GM18907 (cell line): ENCODE data around the gene RNH1.

Source experiments
- ATAC-seq: cut with Tn5 transposase; IDR thresholded peaks from one replicate; pipeline ENCODE4 v1.9.1; 2021; ENCODE audit warnings: mild to moderate bottlenecking, moderate library complexity; ENCODE audit not compliant: unreplicated experiment

RNH1 gene

DNA sequence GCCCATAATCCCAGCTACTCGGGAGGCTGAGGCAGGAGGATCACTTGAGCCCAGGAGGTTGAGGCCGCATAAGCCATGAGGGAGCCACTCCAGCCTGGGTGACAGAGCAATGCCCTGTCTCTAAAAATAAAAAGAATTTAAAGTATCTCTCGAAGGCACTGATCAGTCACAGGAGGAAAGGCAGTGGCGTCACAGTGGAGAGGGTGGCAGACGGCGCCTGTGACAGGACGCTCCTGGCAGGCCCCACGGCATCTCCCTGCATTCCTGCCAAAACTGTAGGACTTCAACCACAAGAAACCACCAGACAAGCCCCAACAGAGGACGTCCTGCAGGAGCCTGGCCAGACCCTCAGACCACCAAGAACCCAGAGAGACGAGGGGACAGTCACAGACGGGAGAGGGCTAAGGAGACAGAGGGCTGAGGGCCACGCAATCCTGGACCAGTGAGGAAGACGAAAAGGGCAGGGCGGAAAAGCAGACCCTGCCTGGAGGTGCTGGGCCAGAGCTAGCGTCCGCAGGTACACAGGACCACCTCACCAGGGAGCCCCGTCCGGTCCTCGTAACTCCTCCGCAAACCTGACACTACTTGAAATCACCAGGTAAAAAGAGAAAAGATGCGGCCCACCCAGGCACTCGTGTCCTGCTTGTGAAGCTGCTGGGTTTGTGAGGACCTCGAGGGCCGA is 5.9 kb downstream of the RNH1 start:
- ATAC-seq = no peak

DNA sequence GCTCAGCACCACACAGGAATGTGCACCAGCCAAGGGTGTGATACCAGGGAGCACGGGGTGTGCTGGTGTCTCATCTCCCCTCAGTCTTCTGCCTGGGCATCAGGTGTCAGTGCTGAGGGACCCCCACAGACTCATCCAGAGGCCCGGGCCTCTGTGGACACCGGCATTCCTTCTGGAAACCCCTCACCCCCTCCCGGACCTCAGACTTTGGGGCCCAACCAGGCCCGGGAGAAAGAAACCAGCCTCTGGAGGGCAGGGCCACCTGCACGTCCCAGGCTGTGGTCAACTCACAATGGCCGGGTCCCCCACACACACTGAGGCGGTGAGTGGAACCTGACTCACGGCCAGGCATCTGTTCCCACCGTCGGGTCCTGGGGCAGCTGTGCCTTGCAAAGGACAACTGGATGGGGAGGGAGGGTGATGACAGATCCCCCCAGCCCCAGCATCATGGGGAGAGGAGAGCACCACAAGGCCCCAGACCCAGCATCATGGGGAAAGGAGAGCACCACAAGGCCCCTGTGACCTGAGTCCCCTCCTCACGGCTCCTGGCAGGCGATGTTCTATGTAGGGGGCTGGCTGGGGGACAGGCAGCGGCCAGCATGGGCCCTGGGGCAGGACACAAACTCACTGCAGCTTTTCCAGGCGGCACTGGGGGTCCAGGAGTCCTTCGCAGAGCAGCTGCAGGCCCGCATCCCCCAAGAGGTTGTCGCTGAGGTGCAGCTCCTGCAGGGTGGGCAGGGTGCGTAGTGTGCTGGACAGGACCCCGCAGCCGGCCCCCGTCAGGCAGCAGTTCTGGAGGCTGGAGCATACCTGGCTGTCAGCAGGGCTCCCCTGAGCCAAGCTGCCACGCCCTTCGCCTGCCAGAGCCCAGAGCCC is 7.6 kb downstream of the RNH1 start:
- ATAC-seq = no peak

DNA sequence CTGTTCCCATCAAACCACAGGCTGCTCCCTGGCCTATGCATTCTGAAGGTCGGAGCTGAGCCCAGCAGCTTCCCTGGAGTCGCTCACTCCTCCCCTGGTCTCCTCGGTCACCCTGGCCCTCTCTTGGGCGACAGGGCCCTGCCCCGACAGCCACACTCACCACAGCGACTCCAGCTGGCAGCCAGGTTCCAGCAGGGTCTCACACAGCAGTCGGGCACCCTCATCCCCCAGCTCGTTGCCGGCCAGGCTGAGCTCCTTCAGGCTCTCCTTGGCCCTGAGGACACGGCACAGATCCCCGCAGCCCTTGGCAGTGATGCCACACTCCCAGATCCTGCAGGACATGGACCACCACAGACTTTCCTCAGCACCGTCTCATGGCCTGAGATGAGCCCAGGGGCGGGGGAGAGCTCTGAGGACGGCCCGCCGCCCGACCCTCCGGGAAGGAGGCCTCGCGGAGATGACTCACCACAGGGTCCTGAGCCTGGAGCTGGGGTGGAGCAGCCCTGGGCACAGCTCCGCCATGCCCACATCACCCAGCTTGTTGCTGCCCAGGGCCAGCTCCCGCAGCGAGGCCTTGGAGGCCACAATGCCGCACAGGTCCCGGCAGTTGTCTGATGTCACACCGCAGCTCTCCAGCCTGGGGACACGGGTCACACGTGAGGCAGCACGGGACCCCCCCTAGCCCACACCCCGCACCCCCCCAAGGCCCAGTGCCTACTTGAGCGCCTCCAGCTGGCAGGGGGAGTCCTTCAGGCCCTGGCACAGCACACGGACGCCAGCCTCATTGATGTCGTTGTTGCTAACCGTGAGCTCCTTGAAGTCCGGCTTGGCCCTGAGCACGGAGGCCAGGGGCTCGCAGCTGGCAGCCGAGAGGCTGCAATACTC is 8.5 kb downstream of the RNH1 start:
- ATAC-seq = no peak

DNA sequence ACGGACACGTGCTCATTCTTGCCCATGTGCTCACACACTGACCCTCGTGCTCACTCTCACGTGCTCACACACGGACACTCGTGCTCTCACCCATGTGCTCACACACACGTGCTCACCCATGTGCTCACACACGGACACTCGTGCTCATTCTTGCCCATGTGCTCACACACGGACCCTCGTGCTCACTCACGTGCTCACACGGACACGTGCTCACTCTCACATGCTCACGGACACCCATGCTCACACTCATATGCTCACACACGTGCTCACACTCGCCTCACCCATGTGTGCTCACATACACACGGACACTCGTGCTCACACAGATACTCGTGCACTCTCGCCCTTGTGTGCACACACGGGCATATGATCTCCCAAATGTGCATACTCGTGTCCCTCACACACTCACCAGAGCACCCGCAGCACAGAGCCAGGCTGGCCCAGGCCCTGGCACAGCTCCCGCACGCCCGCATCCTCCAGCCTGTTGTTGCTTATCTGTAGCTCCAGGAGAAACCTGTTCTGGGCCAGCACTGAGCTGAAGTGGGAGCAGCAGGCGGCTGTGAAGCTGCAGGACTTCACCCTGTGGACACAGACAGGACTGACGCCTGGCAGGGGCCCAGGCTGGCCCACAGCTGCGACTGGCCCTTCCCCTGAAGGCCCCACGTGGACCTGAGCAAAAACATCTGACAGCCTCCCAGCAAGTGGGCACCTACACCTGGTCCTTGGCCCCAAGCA is 9.3 kb downstream of the RNH1 start:
- ATAC-seq = no peak

DNA sequence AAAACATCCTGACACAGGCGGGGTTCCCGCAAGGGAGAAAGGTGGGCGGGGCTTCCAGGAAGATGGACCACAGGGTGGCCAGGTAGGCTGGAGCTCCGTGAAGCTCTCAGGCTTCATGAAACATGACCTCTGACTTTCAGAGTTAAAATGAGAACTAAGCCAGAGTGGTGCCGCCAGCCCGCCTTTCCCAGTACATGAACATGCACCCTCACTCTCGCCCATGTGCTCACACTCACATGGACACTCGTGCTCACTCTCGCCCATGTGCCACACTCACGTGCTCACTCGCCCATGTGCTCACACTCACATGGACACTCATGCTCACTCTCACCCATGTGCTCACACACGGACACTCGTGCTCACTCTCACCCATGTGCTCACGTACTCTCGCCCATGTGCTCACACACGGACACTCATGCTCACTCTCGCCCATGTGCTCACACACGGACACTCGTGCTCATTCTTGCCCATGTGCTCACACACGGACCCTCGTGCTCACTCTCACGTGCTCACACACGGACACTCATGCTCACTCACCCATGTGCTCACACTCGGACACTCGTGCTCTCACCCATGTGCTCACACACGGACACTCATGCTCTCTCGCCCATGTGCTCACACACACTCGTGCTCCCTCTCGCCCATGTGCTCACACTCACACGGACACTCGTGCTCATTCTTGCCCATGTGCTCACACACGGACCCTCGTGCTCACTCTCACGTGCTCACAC is 10.0 kb downstream of the RNH1 start:
- no peak for ATAC-seq

DNA sequence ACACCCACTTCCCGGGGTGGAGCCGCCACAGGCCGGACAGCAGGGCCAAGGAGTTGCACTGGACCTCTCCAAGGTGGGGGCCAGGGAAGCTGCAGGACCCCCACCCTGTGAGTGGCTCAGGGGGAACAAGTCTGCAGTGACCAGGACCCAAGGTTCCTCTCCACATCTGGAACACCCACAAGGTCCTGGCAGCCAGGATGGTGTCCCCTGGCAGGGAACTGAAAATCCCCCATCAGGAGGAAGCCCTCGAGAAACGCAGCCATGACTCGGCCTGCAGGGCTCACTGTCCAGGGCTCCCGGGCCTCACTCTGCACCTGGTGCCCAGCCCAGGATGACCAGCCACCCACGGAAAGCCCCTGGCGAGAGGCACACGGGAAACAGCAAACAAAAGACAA is 11.5 kb downstream of the RNH1 start:
- no peak for ATAC-seq

DNA sequence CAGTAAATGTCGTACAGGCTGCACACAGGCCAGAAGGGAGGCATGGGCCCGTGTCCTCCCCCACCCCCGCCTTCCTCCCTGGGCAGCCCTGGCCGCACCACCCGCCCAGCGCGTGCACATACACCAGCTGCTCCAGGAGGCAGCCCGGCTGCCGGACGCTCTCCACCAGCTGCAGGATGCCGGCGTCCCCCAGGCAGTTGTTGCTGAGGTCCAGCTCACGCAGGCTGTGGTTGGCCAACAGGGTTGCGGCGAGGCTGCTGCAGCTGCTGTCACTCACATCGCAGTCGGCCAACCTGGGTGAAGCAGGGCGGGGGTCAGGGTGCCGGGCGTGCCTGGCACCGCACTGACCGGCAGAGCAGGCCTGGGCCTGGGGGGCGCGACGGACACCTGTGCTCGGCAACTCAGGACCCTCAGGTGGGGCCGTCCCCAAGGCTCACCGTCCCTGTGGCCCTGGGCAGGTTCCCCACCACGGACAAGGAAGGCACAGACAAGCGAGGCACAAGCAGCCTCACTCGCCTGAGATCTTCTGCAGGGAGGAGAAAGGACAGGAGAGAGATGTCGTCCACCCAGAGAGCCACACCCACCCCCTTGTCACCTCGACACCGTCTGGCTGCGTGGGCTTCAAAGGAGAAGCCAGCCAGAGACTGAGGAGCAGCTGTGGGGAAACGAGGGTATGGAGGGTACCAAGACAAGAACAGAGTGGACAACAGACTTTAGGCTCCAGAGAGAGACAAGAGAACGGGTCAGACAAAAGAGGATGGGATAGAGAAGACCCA is 12.1 kb downstream of the RNH1 start:
- ATAC-seq = no peak

DNA sequence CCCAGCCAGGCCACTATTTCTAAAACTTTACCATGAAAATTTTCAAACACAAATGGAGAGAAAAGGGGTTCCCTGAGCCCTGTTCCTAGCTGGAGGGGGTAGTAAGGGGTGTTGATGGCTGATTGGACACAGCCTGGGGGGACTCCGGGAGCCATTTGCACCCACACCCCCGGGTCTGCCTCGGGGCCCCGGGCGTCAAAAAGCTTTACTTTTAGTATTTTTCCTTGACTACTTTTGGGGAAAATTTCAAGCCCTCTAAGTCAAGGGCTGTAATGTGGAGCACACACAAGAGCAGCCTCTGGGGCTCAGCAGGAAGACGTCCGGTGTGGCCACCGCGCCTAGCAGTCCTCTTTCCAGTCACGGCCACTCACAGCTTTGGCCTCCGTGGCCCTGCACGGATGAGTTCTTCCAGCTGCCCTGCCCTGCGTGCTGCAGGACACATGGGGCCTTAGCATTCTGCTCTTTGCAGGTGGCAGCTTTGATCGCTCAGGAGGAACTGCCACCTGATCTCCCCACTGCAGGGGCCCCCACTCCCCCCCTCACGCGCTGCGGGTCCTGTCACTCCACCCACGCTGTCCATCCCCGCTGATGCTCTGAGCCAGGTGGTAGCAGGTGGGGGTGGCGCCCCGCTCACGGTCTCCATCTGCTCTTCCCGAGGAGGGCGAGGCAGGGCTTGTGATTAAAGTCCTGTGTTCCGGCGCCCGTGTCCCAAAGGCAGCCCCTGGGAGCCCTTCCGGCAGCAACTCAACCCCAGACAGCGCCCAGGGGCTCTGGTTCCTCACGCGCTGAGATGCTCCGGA is 14.4 kb downstream of the RNH1 start:
- ATAC-seq = no peak

DNA sequence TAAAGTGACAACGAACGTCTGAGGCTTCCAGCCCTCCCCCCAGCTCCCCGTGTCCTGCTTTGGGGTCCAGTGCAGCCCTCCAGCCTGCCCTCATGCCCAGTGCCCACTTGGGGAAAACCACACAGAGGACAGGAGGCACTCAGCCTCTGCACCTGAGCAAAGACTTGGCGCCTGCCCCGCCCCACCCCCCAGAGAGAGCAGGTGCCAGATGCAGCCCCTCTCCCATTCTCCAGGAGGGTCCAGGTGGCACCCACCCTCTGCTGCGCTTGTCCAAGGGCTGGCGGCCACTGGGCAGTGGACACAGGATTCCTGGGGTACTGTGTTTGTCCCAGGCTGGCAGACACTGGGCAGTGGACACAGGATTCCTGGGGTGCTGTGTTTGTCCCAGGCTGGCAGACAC is 15.7 kb downstream of the RNH1 start:
- no peak for ATAC-seq

DNA sequence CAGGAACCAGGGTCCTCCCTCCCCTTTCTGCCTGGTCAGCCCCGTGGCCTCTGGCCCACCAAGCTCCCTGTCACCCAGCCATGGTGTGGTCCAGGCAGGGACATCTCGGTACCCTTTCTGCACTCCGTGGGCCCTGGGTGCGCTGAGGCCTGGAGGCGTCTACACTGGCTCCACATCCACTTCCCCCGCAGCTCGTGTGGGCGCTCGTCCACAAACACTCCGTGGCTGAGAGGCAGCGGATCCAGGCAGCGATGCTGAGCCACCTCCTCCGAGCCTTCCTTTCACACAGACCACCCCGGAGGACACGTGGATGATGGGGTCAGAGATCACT is 16.1 kb downstream of the RNH1 start:
- ATAC-seq = no peak

DNA sequence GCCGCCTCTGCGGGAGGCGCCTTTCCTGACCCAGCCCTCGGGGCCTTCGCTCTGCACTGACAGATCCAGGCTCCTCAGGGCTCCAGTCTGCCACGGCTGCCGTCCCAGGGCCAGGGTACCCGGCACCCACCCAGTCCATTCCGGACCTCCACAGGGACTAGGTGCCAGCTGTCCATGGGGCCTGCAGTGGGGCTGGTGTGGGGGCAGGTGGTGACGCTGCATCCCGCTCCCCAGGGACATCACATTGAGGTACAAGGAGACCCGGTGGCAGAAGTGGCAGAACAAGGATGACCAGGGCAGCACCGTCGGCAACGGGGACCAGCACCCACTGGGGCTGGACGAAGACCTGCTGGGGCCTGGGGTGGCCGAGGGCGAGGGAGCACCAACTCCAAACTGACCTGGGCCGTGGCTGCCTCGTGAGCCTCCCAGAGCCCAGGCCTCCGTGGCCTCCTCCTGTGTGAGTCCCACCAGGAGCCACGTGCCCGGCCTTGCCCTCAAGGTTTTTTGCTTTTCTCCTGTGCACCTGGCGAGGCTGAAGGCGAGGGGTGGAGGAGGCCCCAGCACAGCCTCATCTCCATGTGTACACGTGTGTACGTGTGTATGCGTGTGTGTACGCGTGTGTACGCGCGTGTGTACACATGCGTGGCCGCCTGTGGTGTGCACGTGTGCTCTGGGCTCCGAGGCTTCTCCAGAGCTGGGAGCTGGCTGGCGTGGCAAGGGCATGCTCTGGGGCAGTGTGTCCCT is 16.7 kb downstream of the RNH1 start:
- no peak for ATAC-seq

DNA sequence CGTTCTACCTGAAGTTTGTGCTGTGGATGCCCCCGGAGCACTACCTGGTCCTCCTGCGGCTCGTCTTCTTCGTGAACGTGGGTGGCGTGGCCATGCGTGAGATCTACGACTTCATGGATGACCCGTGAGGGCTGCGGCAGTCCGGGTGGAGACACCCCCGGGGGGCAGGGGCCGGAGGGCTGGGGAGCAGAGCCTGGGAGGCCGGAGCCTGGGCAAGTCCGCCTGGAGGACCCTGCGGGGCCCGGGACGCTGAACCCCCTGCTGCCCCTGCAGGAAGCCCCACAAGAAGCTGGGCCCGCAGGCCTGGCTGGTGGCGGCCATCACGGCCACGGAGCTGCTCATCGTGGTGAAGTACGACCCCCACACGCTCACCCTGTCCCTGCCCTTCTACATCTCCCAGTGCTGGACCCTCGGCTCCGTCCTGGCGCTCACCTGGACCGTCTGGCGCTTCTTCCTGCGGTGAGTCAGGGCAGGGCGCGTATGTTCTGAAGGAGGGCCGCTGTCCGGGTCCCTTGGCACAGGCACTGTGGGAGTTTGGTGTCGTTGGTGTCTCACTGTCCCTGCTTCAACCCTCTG is 17.3 kb downstream of the RNH1 start:
- no peak for ATAC-seq

DNA sequence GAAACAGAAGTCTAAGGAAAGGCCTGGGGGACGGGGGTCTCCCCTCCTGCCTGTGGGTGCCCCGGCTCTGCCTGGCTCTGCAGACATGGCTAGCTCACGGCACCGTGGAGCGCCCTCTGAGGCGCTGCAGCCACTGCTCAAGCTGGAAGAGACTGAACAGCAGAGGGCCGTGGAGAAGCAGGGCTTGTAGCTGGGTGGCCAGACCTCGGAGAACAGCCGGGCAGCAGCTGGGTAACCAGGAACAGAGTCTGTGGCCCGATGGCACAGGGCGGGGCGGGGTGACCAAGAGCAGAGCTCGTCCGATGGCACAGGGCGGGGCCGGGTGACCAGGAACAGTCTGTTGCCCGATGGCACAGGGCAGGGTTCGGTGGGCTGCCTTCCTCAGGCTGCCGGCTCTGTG is 18.1 kb downstream of the RNH1 start:
- ATAC-seq = no peak

DNA sequence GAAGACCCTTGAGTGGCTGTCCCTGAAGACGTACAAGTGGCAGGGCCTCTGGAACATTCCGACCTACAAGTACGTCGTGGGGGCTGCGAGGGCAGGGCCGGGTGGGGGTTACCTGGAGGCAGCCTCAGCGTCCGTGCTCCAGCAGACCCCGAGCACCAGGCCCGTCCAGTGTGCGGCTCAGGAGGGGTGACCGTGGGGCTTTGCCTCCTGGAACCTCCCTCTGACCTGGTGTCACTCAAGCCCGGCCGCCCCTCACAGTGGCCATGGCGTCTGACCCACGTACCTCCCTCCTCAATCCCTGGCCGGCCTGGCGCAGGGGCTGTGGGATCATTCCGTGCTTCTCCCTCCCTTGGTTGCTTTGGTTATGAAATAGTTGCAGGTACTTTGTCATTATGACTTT is 18.5 kb downstream of the RNH1 start:
- ATAC-seq = no peak

DNA sequence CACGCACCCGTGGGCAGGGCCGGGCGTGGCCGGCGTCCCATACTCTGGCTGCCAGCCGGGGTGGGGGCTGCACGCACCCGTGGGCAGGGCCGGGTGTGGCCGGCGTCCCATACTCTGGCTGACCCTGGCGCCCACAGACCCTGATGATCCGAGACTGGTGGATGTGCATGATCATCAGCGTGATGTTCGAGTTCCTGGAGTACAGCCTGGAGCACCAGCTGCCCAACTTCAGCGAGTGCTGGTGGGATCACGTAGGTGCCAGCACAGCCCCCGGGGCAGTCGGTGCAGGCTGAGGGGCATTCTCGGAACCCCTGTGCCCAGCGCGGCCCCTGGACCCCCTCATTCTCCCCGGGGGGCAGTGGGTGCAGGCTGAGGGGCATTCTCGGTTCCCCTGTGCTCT is 19.0 kb downstream of the RNH1 start:
- no peak for ATAC-seq

DNA sequence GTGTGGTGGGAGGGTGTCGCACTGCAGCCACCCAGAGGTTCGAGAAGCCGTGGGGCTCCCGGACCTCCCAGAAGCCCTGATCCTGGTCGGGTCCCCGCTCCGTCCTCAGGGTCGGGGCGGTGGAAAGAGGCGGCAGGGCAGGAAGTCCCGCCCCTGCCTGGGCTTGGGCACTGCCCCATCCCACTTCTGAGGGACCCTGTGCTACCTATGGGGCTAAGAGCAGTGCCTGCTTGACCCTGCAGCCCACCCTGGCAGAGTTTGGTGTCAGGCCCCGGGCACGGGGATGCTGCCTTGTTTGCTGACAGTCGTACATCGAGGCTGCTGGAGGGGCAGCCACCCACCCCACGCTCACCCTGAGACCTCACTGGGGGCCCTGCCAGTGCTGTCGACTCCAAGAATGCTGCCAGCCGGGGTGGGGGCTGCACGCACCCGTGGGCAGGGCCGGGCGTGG is 19.4 kb downstream of the RNH1 start:
- no peak for ATAC-seq

DNA sequence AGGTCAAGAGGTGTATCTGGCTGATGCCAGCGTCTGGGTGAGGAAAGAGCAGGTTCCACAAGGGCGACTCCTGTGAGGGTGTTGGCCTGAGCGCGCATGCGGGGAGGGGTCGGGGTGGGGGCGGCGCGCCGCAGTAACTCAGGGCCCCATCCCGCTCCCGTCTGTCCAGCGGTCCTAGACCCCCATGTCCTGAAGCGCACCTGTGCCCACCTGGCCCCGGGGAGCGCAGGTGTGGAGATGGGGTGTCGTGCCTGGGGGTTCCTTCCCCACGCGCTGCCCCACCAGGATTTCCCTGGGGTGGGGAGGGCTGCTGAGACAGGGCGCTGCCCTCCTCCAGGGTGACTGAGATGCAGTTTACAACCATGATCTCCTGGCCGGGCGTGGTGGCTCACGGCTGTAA is 20.9 kb downstream of the RNH1 start:
- ATAC-seq = no peak

DNA sequence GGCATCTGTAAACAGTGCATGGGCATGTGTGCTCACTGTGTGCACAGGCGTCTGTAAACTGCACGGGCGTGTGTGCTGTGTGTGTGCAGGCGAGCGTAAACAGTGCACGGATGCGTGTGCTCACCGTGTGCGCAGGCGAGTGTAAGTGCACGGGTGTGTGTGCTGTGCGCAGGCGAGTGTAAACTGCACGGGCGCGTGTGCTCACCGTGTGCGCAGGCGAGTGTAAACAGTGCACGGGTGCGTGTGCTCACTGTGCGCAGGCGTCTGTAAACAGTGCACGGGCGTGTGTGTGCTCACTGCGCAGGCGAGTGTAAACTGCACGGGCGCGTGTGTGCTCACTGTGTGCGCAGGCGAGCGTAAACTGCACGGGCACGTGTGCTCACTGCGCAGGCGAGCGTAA is 22.4 kb downstream of the RNH1 start:
- no peak for ATAC-seq
